Measurements from ENCODE around the gene ZBTB33. TPM values are rescaled to one million over a fixed set of nuclear protein-coding genes. Genes with fewer than 3 reads are reported as not detected.

Gene ZBTB33
- polyA plus RNA-seq, 2 of the 4 experiments (the other 2 are of a cell fraction) = 12.3 to 14.3 TPM

DNA sequence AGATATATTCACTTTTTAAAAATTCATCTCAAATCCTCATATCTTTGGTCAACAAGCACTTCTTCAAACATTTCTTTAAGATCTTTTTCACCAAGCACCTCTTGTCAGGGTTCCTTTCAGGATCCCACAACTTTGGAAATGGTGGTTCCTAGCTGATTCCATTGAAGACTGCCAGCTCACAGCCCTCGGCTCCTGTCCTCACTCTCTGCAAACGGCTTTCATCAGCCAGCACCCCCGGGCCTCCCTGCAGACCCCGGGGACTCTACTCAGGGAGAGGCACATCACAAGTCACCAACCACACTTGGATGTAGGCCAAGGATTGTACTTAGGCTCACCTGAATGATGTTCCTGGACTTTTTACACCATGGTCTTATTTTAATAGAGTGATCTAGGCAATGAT, 20.0 kb downstream of the ZBTB33 start:
- no peak for FAIRE-seq
- Histone ChIP-seq H3K4me1 (no peaks in the 10 kb centered on the region), H3K4me2 (no peak overlapping the region), H3K9me3 (no peaks in the 10 kb centered on the region), H3K4me3 (no peak overlapping the region), H3K27ac (no peak overlapping the region)
- no peak for TF ChIP-seq TFCP2L1 (CRISPR knock-in tag; IDR thresholded peaks at IDR 0.05)
- no peak for TF ChIP-seq SMC3 (IDR thresholded peaks at IDR 0.05)
- TF ChIP-seq HDAC2 (IDR thresholded peaks at IDR 0.05) = no peak
- TF ChIP-seq KDM1A (IDR thresholded peaks at IDR 0.05; ENCODE audit: low read depth) = no peak
- no peak for TF ChIP-seq MYC (IDR thresholded peaks at IDR 0.05; ENCODE audit: borderline replicate concordance, low read length)
- no peak for TF ChIP-seq CHD4 (IDR thresholded peaks at IDR 0.05; ENCODE audit: borderline replicate concordance)
- no peak for TF ChIP-seq FOSL2 (IDR thresholded peaks at IDR 0.05)
- no peak for TF ChIP-seq FOSL2 (CRISPR knock-in tag; IDR thresholded peaks at IDR 0.05)
- TF ChIP-seq HOXB5 (CRISPR knock-in tag; IDR thresholded peaks at IDR 0.05) = no peak
- WGBS (ENCODE audit: missing lambda C conversion rate) = 11% methylated on average over 4 of the region's 4 CpGs
- ATAC-seq = no peak
- DNase-seq (ENCODE audit: low read depth in 1 of 2, low spot score in 1 of 2) = no peak
- ChIA-PET CTCF (interaction anchor here (0.7 kb wide), 1 partner anchor 16 kb away, joined by 3 read pairs; no protein-coding TSS in a partner anchor), POLR2A (no interaction called here)

GRCh38 chrX:120271218-120271617, 20.6 kb downstream of the ZBTB33 start:
- Histone ChIP-seq H3K27ac (no peak overlapping the region), H3K4me3 (no peak overlapping the region), H3K4me2 (no peak overlapping the region), H3K4me1 (no peaks in the 10 kb centered on the region), H3K9me3 (no peaks in the 10 kb centered on the region)
- no peak for TF ChIP-seq TP53 (CRISPR knock-in tag; IDR thresholded peaks at IDR 0.05)
- TF ChIP-seq RCOR1 (IDR thresholded peaks at IDR 0.05; ENCODE audit: low read depth, low read length) = no peak
- TF ChIP-seq, protein P1, sequence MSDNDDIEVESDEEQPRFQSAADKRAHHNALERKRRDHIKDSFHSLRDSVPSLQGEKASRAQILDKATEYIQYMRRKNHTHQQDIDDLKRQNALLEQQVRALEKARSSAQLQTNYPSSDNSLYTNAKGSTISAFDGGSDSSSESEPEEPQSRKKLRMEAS (IDR thresholded peaks at IDR 0.05) = no peak
- no peak for TF ChIP-seq CBX2 (IDR thresholded peaks at IDR 0.05; ENCODE audit: borderline replicate concordance, low read depth)
- TF ChIP-seq HDAC2 (IDR thresholded peaks at IDR 0.05) = no peak
- no peak for TF ChIP-seq CHD4 (IDR thresholded peaks at IDR 0.05; ENCODE audit: borderline replicate concordance)
- TF ChIP-seq EHMT2 (IDR thresholded peaks at IDR 0.05; ENCODE audit: low read depth) = no peak
- TF ChIP-seq EHF (CRISPR knock-in tag; IDR thresholded peaks at IDR 0.05) = no peak
- DNase-seq (ENCODE audit: low read depth in 1 of 2, low spot score in 1 of 2) (no peak), FAIRE-seq (no peak), ATAC-seq (no peak)
- WGBS (ENCODE audit: missing lambda C conversion rate) = 49% methylated on average over 2 of the region's 2 CpGs
- CTCF ChIA-PET = no interaction called here
- POLR2A ChIA-PET = interaction anchor here (1.0 kb wide), 1 partner anchor 21 kb away, joined by 3 read pairs; the partner anchor contains the start of gene ZBTB33

DNA sequence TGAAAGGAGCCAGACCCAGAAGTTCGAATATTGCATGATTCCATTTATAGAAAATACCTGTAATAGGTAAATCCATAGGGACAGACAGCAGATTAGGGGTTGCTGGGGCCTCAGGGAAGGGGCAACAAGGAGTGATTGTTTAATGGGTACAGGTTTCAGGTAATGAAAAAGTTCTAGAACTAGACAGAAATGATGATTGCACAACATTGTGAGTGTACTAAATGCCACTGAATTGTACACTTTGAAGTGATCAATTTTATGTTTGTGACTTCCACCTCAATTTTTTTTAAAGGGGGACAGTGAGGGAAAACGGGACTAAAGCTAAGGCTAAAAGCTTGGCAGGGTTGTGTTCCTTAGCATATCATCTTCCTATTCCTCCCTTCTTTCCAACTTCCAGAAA, 23.5 kb downstream of the ZBTB33 start:
- H3K9me3 ChIP-seq = no peaks in the 10 kb centered on the region
- CTCF ChIA-PET = no interaction called here
- H3K4me3 ChIP-seq = no peak overlapping the region

More for the DNA sequence above, 23.5 kb downstream of the ZBTB33 start:
- no peak overlapping the region for H3K27ac ChIP-seq
- FAIRE-seq = no peak
- H3K4me2 ChIP-seq = no peak overlapping the region
- WGBS (ENCODE audit: missing lambda C conversion rate) = 6% methylated on average over 2 of the region's 2 CpGs
- no peak for ATAC-seq
- no peaks in the 10 kb centered on the region for H3K4me1 ChIP-seq
- DNase-seq (ENCODE audit: low read depth in 1 of 2, low spot score in 1 of 2) = no peak
- POLR2A ChIA-PET = no interaction called here
- TF ChIP-seq TFCP2L1 (CRISPR knock-in tag; IDR thresholded peaks at IDR 0.05) = no peak
- TF ChIP-seq RNF2 (IDR thresholded peaks at IDR 0.05; ENCODE audit: borderline replicate concordance, low read depth) = no peak
- no peak for TF ChIP-seq POLR2A (IDR thresholded peaks at IDR 0.05; ENCODE audit: low read length)
- TF ChIP-seq HOXB13 (CRISPR knock-in tag; IDR thresholded peaks at IDR 0.05; ENCODE audit: low read depth) = no peak
- no peak for TF ChIP-seq FOXS1 (CRISPR knock-in tag; IDR thresholded peaks at IDR 0.05)
- TF ChIP-seq ZC3H11A (IDR thresholded peaks at IDR 0.05) = no peak
- no peak for TF ChIP-seq EHF (CRISPR knock-in tag; IDR thresholded peaks at IDR 0.05)
- no peak for TF ChIP-seq HDAC2 (IDR thresholded peaks at IDR 0.05)
- TF ChIP-seq, protein P2, sequence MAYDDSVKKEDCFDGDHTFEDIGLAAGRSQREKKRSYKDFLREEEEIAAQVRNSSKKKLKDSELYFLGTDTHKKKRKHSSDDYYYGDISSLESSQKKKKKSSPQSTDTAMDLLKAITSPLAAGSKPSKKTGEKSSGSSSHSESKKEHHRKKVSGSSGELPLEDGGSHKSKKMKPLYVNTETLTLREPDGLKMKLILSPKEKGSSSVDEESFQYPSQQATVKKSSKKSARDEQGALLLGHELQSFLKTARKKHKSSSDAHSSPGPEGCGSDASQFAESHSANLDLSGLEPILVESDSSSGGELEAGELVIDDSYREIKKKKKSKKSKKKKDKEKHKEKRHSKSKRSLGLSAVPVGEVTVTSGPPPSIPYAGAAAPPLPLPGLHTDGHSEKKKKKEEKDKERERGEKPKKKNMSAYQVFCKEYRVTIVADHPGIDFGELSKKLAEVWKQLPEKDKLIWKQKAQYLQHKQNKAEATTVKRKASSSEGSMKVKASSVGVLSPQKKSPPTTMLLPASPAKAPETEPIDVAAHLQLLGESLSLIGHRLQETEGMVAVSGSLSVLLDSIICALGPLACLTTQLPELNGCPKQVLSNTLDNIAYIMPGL (CRISPR knock-in tag; IDR thresholded peaks at IDR 0.05; ENCODE audit: borderline replicate concordance) = no peak
- TF ChIP-seq RAD21 (conservative IDR thresholded peaks at IDR 0.05 in 1 of 2, IDR thresholded peaks at IDR 0.05 in 1 of 2) = no peak
- TF ChIP-seq CEBPB (IDR thresholded peaks at IDR 0.05) = no peak
- no peak for TF ChIP-seq ZSCAN20 (CRISPR knock-in tag; IDR thresholded peaks at IDR 0.05)
- TF ChIP-seq ZFP36 (IDR thresholded peaks at IDR 0.05; ENCODE audit: borderline replicate concordance, partially characterized antibody) = no peak
- no peak for TF ChIP-seq FOSL2 (IDR thresholded peaks at IDR 0.05)
- no peak for TF ChIP-seq FOSL2 (CRISPR knock-in tag; IDR thresholded peaks at IDR 0.05)
- no peak for TF ChIP-seq SREBF2 (IDR thresholded peaks at IDR 0.05)
- TF ChIP-seq NR3C1 (IDR thresholded peaks at IDR 0.05) = no peak
- TF ChIP-seq, protein P3, sequence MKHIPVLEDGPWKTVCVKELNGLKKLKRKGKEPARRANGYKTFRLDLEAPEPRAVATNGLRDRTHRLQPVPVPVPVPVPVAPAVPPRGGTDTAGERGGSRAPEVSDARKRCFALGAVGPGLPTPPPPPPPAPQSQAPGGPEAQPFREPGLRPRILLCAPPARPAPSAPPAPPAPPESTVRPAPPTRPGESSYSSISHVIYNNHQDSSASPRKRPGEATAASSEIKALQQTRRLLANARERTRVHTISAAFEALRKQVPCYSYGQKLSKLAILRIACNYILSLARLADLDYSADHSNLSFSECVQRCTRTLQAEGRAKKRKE (CRISPR knock-in tag; IDR thresholded peaks at IDR 0.05; ENCODE audit: low read depth) = no peak
- no peak for TF ChIP-seq JUNB (IDR thresholded peaks at IDR 0.05)
- TF ChIP-seq, protein P1 (IDR thresholded peaks at IDR 0.05) = no peak
- TF ChIP-seq KDM1A (IDR thresholded peaks at IDR 0.05; ENCODE audit: low read depth) = no peak

Data from A549 (cell line).